KMS-11 (cell line): ENCODE results near the gene MYH11.

Experiments used
- H2AFZ ChIP-seq: fragments of 200-600 bp; sonication (generic); 2 replicates; pipeline ENCODE4 v1.6.1; 2016; ENCODE audit warnings: antibody characterized with exemption, mixed run types, low read depth
- H3K27ac ChIP-seq: fragments of 200-600 bp; sonication (generic); 2 replicates; pipeline ENCODE4 v1.6.1; 2016; ENCODE audit warnings: mild to moderate bottlenecking, mixed run types
- H3K27me3 ChIP-seq: fragments of 200-600 bp; sonication (generic); 2 replicates; pipeline ENCODE4 v1.6.1; 2017; ENCODE audit warnings: mild to moderate bottlenecking, low read depth, mixed run types, moderate library complexity; ENCODE audit not compliant: insufficient read depth
- H3K36me3 ChIP-seq: fragments of 200-600 bp; sonication (generic); 2 replicates; pipeline ENCODE4 v1.6.1; 2017; ENCODE audit warnings: mild to moderate bottlenecking, mixed run types; ENCODE audit not compliant: insufficient read depth
- H3K4me1 ChIP-seq: fragments of 200-600 bp; sonication (generic); 2 replicates; pipeline ENCODE4 v1.6.1; 2016; ENCODE audit warnings: mild to moderate bottlenecking, low read depth, mixed run types; ENCODE audit not compliant: poor library complexity, severe bottlenecking
- H3K4me2 ChIP-seq: fragments of 200-600 bp; sonication (generic); 2 replicates; pipeline ENCODE4 v1.7.0; 2016; ENCODE audit warnings: mild to moderate bottlenecking, mixed run types
- H3K4me3 ChIP-seq: fragments of 200-600 bp; sonication (generic); IDR thresholded peaks from 2 replicates; pipeline ENCODE4 v1.6.1; 2017; ENCODE audit warnings: low read depth, low read length, mixed read lengths; ENCODE audit not compliant: insufficient read depth
- H3K79me2 ChIP-seq: fragments of 200-600 bp; sonication (generic); 2 replicates; pipeline ENCODE4 v1.6.1; 2016; ENCODE audit warnings: low read depth, mixed run types; ENCODE audit not compliant: insufficient read depth
- H3K9ac ChIP-seq: fragments of 200-600 bp; sonication (generic); 2 replicates; pipeline ENCODE4 v1.6.1; 2016; ENCODE audit warnings: mild to moderate bottlenecking, mixed run types
- H4K20me1 ChIP-seq: fragments of 200-600 bp; sonication (generic); 2 replicates; pipeline ENCODE4 v1.6.1; 2016; ENCODE audit warnings: mild to moderate bottlenecking, mixed run types; ENCODE audit not compliant: insufficient read depth
- CTCF ChIP-seq: fragments of 200-600 bp; sonication (generic); conservative IDR thresholded peaks from 2 replicates; pipeline ENCODE4 v1.6.1; 2017; ENCODE audit warnings: low read depth, mild to moderate bottlenecking, antibody characterized with exemption, low read length, moderate library complexity, mixed read lengths

MYH11 gene

DNA sequence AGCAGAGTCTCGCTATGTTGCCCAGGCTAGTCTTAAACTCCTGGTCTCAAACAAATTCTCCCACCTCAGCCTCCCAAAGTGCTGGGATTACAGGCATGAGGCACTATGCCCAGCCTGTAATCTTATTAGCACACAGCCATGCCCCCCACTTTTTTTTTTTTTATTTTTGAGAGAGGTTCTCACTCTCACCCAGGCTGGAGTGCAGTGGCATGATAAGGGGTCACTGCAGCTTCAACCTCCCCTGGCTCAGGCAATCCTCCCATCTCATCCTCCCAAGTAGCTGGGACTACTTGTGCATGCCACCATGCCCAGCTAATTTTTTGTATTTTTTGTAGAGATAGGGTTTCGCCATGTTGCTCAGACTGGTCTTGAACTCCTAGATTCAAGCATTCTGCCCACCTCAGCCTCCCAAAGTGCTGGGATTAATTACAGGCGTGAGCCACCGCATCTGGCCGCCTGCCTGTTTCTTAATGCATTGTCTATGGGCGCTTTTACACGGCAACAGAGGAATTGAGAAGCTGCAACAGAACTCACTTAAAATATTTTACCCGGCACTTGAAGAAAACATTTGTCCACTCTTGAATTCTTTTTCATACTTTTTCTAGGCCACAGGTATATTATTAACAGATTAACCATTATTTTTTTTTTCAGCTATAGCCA, 40.4 kb upstream of the MYH11 start:
- Histone ChIP-seq H2AFZ (peak overlapping the region; percentile 53), H3K4me3 (no peak overlapping the region), H4K20me1 (no peaks in the 10 kb centered on the region), H3K36me3 (no peaks in the 10 kb centered on the region), H3K27ac (peak overlapping the region; percentile 89), H3K4me1 (peaks cover 63% of the 10 kb centered on the region), H3K79me2 (no peaks in the 10 kb centered on the region), H3K4me2 (peak overlapping the region; percentile 76), H3K27me3 (no peaks in the 10 kb centered on the region), H3K9ac (peak overlapping the region; percentile 56)
- no peak for TF ChIP-seq CTCF

- Histone ChIP-seq H3K4me3 (no peak overlapping the region), H3K27ac (no peak overlapping the region), H3K36me3 (no peaks in the 10 kb centered on the region), H2AFZ (no peak overlapping the region), H3K27me3 (no peaks in the 10 kb centered on the region), H3K79me2 (no peaks in the 10 kb centered on the region), H3K4me2 (no peak overlapping the region), H3K9ac (no peak overlapping the region), H3K4me1 (peaks cover 53% of the 10 kb centered on the region), H4K20me1 (no peaks in the 10 kb centered on the region)
- no peak for TF ChIP-seq CTCF
Measured at GRCh38 chr16:15894571-15895374, 37.9 kb upstream of the MYH11 start.

DNA sequence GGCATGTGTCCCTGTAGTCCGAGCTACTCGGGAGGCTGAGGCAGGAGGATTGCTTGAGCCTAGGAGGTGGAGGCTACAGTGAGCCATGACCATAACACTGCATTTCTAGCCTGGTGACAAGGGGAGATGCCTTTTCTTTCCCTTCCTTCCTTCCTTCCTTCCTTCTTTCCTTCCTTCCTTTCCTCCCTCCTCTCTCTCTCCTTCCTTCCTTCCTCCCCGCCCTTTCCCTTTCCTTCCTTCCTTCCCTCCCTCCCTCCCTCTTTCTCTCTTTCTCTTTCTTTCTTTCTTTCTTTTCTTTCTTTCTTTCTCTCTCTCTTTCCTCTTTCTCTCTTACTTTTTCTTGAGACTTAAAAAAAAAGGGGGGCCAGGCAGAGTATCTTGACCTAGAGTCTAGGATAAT, 34.7 kb upstream of the MYH11 start:
- H3K27me3 ChIP-seq = no peaks in the 10 kb centered on the region
- H3K36me3 ChIP-seq = no peaks in the 10 kb centered on the region
- no peaks in the 10 kb centered on the region for H4K20me1 ChIP-seq
- no peak for TF ChIP-seq CTCF
- H3K27ac ChIP-seq = no peak overlapping the region
- no peak overlapping the region for H3K4me3 ChIP-seq
- H3K4me1 ChIP-seq = peaks cover 42% of the 10 kb centered on the region
- H3K9ac ChIP-seq = no peak overlapping the region
- H3K4me2 ChIP-seq = no peak overlapping the region
- H3K79me2 ChIP-seq = peaks cover 18% of the 10 kb centered on the region
- no peak overlapping the region for H2AFZ ChIP-seq

GRCh38 chr16:15888072-15888976, 31.5 kb upstream of the MYH11 start, which contains the start of gene CEP20:
Gene CEP20, minus strand, starts transcription at chr16:15888603. Its CDS starts 18 bp downstream, at chr16:15888585.
- H3K36me3 ChIP-seq = peaks cover 11% of the 10 kb centered on the region; the same call in 1 of the 2 replicates
- H3K27me3 ChIP-seq = no peaks in the 10 kb centered on the region
- peaks cover 48% of the 10 kb centered on the region for H3K79me2 ChIP-seq
- peak within 1 kb of the TSS; percentile 75 for H3K4me2 ChIP-seq
- no peak within 1 kb of the TSS for H3K4me3 ChIP-seq
- peak within 1 kb of the TSS; percentile 68 for H3K27ac ChIP-seq
- H4K20me1 ChIP-seq = no peaks in the 10 kb centered on the region
- H2AFZ ChIP-seq = peak within 1 kb of the TSS; percentile 64
- peak within 1 kb of the TSS; percentile 86 for H3K9ac ChIP-seq
- peaks cover 31% of the 10 kb centered on the region for H3K4me1 ChIP-seq
- TF ChIP-seq CTCF = no peak
